ENCODE results near the gene NDFIP2. TPM values are rescaled to one million over a fixed set of nuclear protein-coding genes. Genes with fewer than 3 reads are reported as not detected.

The NDFIP2 gene
- total and polyA plus RNA-seq, 2 donors (not counting 3 experiments of a cell fraction or from before 2014, with no cell fraction given) = 7.9 to 18.5 TPM

GRCh38 chr13:79581870-79582315 is 100.9 kb downstream of the NDFIP2 start:
- dilution Hi-C loops (cut with MboI; ENCODE audit: extremely low pct_ligation_motif_present, low sequenced_read_pairs) (no loop called here), intact Hi-C loops (cut with micrococcal nuclease) (no loop called here)
- Histone ChIP-seq H3K9me1 (replicated peaks; ENCODE audit: control insufficient read depth, extremely low read depth, insufficient read depth, low read length) (no peaks in the 10 kb centered on the region), H3K9ac (replicated peaks; ENCODE audit: extremely low read depth, insufficient read depth, low read length) (no peak overlapping the region), H3K4me3 (replicated peaks in 1 of 3; ENCODE audit: insufficient read depth in 1 of 3, low read depth in 1 of 3, low read length in 3 of 3) (no peak overlapping the region), H3K79me2 (ENCODE audit: control insufficient read depth, insufficient read depth, low read length) (no peaks in the 10 kb centered on the region), H4K20me1 (replicated peaks; ENCODE audit: control insufficient read depth, extremely low read depth, insufficient read depth, low read length) (no peaks in the 10 kb centered on the region), H2AFZ (ENCODE audit: low read depth, low read length) (no peak overlapping the region), H3K36me3 (ENCODE audit: control insufficient read depth in 2 of 2, extremely low read depth in 1 of 2, insufficient read depth in 2 of 2, low read length in 2 of 2) (no peaks in the 10 kb centered on the region), H3K27me3 (ENCODE audit: control insufficient read depth in 2 of 2, insufficient read depth in 2 of 2, low read length in 2 of 2) (no peaks in the 10 kb centered on the region), H3K4me1 (ENCODE audit: control insufficient read depth, extremely low read depth, insufficient read depth, low read length) (no peaks in the 10 kb centered on the region), H3K27ac (ENCODE audit: insufficient read depth, low read depth, low read length) (no peak overlapping the region), H3K4me2 (ENCODE audit: insufficient read depth, low read length) (no peak overlapping the region), H3K9me3 (replicated peaks; ENCODE audit: control insufficient read depth, insufficient read depth, low read length) (no peaks in the 10 kb centered on the region)
- DNase-seq (ENCODE audit: low read depth, low spot score) (no peak), FAIRE-seq (no peak)
- CTCF ChIA-PET = no interaction called here
- TF ChIP-seq MAX (IDR thresholded peaks at IDR 0.05; ENCODE audit: insufficient read depth, insufficient read length) = no peak
- no peak for TF ChIP-seq POLR2A (IDR thresholded peaks at IDR 0.05; ENCODE audit: low read depth, low read length)
- no peak for TF ChIP-seq MYC (IDR thresholded peaks at IDR 0.05; ENCODE audit: low read depth, low read length)
- no peak for TF ChIP-seq POLR2AphosphoS5 (IDR thresholded peaks at IDR 0.05; ENCODE audit: insufficient read depth, low read depth, low read length)
- no peak for TF ChIP-seq JUN (IDR thresholded peaks at IDR 0.05; ENCODE audit: borderline replicate concordance, insufficient read depth, insufficient read length, low read depth)
- TF ChIP-seq CTCF (IDR thresholded peaks at IDR 0.05; ENCODE audit: extremely low read depth in 1 of 2, insufficient read depth in 1 of 2, low read depth in 1 of 2, low read length in 2 of 2) = no peak
- no TSS peak for BruUV-seq (replicated peaks)
- POLR2A ChIA-PET = no interaction called here

GRCh38 chr13:79582896-79583295 is 101.9 kb downstream of the NDFIP2 start:
- H3K79me2 ChIP-seq (ENCODE audit: control insufficient read depth, insufficient read depth, low read length) = no peaks in the 10 kb centered on the region
- no TSS peak for BruUV-seq (replicated peaks)
- CTCF ChIA-PET = no interaction called here
- no peaks in the 10 kb centered on the region for H3K36me3 ChIP-seq (ENCODE audit: control insufficient read depth in 2 of 2, extremely low read depth in 1 of 2, insufficient read depth in 2 of 2, low read length in 2 of 2)
- H3K9ac ChIP-seq (replicated peaks; ENCODE audit: extremely low read depth, insufficient read depth, low read length) = no peak overlapping the region
- DNase-seq (ENCODE audit: low read depth, low spot score) (no peak), FAIRE-seq (no peak)
- POLR2A ChIA-PET = interaction anchor here (0.6 kb wide), 1 partner anchor 377 kb away, joined by 10 read pairs; no protein-coding TSS in a partner anchor
- no peaks in the 10 kb centered on the region for H4K20me1 ChIP-seq (replicated peaks; ENCODE audit: control insufficient read depth, extremely low read depth, insufficient read depth, low read length)
- no peaks in the 10 kb centered on the region for H3K4me1 ChIP-seq (ENCODE audit: control insufficient read depth, extremely low read depth, insufficient read depth, low read length)
- no peak overlapping the region for H3K27ac ChIP-seq (ENCODE audit: insufficient read depth, low read depth, low read length)
- H3K9me3 ChIP-seq (replicated peaks; ENCODE audit: control insufficient read depth, insufficient read depth, low read length) = no peaks in the 10 kb centered on the region
- H2AFZ ChIP-seq (ENCODE audit: low read depth, low read length) = no peak overlapping the region
- dilution Hi-C loops (cut with MboI; ENCODE audit: extremely low pct_ligation_motif_present, low sequenced_read_pairs) = no loop called here
- no peak overlapping the region for H3K4me3 ChIP-seq (replicated peaks in 1 of 3; ENCODE audit: insufficient read depth in 1 of 3, low read depth in 1 of 3, low read length in 3 of 3)
- intact Hi-C loops (cut with micrococcal nuclease) = no loop called here
- H3K27me3 ChIP-seq (ENCODE audit: control insufficient read depth in 2 of 2, insufficient read depth in 2 of 2, low read length in 2 of 2) = no peaks in the 10 kb centered on the region
- TF ChIP-seq MAX (IDR thresholded peaks at IDR 0.05; ENCODE audit: insufficient read depth, insufficient read length) = no peak
- TF ChIP-seq CTCF (IDR thresholded peaks at IDR 0.05; ENCODE audit: extremely low read depth in 1 of 2, insufficient read depth in 1 of 2, low read depth in 1 of 2, low read length in 2 of 2) = no peak
- no peak for TF ChIP-seq JUN (IDR thresholded peaks at IDR 0.05; ENCODE audit: borderline replicate concordance, insufficient read depth, insufficient read length, low read depth)
- TF ChIP-seq POLR2A (IDR thresholded peaks at IDR 0.05; ENCODE audit: low read depth, low read length) = no peak
- TF ChIP-seq FOS (IDR thresholded peaks at IDR 0.05; ENCODE audit: borderline replicate concordance, insufficient read depth, low read length) = no peak
- no peak for TF ChIP-seq MYC (IDR thresholded peaks at IDR 0.05; ENCODE audit: low read depth, low read length)
- H3K9me1 ChIP-seq (replicated peaks; ENCODE audit: control insufficient read depth, extremely low read depth, insufficient read depth, low read length) = no peaks in the 10 kb centered on the region
- no peak overlapping the region for H3K4me2 ChIP-seq (ENCODE audit: insufficient read depth, low read length)

Measured in endothelial cell of umbilical vein (primary cell).